C1 segment of cervical spinal cord (tissue), 14 donors: ENCODE results near the gene TCN2.
"Not testable (repeated sequence)": the region's sequence is repeated elsewhere in the genome, so short reads cannot be mapped to it uniquely, and the experiment has no call there.

Source experiments
- DNase-seq, 14 donors: peaks; one replicate each; lab custom pipeline; 2025; lab: John Stamatoyannopoulos, UW

TCN2 gene

GRCh38 chr22:30606455-30607299 lies at the start of gene TCN2:
TCN2 (plus strand) TSS chr22:30607174; CDS start chr22:30607332, 158 bp downstream.
- peak in 13 of 14 donors; percentile 12 to 78 (median 68) for DNase-seq

- no peak for DNase-seq
Measured at GRCh38 chr22:30557243-30557642, 49.7 kb upstream of the TCN2 start.

DNA sequence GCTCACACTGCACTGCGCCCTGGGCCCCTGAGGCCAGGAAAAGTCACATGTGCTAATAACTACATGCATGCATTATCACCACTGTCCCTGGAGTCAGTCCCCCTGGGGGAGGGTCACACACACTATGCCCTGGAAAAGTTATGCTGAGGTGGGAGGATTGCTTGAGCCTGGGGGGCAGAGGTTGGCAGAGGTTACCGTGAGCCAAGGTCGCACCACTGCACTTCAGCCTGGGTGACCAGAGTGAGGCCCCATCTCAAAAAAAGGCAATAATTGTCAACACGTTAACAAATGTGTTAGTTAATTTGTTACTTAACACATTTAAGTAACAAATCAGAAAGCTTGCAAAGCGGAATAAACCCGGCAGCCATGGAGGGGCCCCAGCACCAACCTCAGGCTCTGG lies 47.1 kb upstream of the TCN2 start:
- no peak for DNase-seq

DNA sequence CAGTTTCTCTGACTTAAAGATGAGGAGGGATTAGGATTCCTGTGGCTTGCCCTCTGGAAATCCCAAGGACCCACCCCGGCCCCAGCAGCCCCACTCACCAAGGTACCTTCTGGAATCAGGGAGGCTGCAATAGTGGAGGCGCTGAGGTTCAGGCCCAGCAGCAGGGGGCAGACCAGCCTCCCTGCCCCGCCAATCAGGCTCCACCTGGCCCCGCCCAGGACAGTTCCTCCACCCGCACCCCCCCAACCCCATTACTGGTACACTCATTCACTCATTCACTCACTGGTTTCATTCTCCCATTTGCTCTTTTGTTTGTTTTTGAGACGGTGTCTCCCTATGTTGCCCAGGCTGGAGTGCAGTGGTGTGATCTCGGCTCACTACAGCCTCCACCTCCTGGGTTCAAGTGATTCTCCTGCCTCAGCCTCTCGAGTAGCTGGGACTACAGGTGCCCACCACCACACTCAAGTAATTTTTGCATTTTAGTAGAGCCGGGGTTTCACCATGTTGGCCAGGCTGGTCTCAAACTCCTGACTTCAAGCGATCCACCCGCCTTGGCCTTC lies 46.3 kb upstream of the TCN2 start:
- DNase-seq, result not testable (repeated sequence)

DNA sequence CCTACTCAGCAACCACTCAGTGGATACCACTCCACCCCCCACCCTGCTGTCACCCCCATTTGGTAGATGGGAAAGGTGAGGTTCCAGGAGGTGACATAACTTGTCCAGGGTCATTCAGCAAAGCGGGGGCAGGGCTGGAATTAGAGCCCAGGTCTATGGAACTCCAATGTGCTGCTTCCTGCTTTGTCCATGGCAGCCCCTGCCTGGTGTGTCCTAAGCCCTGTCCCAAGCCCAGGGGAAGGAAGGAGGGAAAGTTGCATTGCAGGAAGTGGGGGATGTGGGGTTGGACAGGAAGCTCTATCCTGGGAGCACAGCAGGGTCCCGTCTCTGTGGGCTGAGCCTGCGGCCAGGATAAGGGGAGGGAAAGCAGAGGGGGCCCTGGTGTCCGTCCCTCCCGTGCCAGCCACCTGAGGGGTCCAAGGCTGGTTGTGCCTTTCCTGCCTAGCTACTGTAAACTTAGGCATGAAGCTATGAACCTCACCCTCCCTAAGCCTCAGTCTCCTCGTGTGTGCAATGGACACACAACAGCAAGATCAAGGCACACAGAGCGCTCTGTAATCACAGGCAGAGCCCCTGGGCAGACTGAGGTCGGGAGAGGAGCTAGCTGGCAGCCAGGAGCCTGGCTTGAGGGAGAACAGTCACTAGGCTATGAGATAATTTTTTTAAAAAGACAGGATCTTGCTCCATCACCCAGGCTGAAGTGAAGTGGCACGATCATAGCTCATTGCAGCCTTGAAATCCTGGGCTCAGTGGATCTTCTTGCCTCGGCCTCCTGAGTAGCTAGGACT lies 45.4 kb upstream of the TCN2 start:
- DNase-seq, result no peak

DNA sequence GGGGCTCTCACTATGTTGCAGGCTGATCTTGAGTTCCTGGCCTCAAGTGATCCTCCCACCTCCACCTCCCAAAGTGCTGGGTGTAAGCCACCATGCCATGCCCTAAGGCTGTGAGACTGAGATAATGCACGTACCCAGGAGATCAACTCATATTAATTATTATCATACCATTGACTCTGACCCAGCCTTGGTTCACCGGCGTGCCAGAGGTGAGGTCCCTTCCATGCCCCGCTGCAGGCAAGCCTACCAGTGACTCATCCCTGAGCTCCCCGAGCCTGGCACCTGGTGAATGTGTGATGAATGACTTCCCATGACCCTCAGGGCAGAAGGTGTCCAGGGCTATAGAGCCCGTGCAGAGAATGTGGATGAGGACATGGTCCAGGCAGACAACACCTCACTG lies 44.6 kb upstream of the TCN2 start:
- DNase-seq, result no peak

DNA sequence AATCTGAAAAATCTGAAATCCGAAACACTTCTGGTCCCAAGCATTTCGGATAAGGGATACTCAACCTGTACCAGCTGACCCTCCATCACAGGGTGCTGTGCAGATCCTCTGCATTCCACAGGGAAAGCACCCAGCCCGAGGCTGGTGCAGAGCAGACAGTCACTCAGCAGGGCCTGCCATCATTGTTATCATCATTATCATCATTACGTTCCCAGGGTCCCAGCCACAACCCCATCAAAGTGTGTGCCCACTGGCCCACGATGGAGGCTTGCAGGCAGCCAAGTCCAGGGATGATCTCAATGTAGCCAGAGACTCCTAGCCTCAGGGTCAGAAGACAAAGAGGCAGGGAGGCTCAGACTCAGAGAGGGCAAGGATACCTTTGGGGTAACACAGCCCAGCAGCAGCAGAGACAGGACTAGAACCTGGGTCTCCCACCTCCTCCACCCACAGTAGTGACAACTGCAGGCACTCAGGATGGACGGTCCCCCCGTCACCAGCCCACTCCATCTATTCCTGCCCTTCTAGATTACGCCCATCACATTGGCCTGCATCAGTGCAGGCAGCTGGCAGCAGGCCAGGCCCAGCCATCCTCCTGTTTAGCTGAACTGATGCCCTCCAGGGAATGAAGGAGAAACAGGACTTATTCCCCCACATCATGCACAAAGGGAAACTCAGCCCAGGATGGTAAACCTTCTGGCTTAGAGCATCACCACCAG lies 42.8 kb upstream of the TCN2 start:
- DNase-seq, result peak in 1 of 14 donors; percentile 31

GRCh38 chr22:30564761-30565119 lies 42.2 kb upstream of the TCN2 start:
- no peak for DNase-seq

DNA sequence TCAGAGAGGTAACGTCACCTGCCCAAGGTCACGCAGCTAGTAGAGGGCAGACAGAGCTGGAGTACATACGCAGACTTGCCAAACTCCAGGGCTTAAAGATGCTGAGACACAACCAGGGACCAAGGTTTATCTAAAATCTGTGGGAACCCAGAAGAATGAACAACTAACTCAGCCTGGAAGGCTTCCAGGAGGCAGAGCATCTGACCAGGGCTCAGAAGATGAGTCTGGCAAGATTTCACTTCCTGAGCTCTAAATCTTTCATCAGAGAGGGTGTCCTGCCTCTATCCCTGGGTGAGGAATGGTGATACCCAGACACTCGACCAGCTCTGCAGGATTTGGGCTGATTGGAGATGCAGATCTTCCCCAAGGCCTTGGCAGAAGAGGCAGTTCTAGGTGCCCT lies 41.6 kb upstream of the TCN2 start:
- peak in 1 of 14 donors; percentile 2 for DNase-seq

GRCh38 chr22:30566125-30566524 lies 40.8 kb upstream of the TCN2 start:
- no peak for DNase-seq

- DNase-seq, result not testable (repeated sequence)
Measured at GRCh38 chr22:30567277-30567676, 39.7 kb upstream of the TCN2 start.

DNA sequence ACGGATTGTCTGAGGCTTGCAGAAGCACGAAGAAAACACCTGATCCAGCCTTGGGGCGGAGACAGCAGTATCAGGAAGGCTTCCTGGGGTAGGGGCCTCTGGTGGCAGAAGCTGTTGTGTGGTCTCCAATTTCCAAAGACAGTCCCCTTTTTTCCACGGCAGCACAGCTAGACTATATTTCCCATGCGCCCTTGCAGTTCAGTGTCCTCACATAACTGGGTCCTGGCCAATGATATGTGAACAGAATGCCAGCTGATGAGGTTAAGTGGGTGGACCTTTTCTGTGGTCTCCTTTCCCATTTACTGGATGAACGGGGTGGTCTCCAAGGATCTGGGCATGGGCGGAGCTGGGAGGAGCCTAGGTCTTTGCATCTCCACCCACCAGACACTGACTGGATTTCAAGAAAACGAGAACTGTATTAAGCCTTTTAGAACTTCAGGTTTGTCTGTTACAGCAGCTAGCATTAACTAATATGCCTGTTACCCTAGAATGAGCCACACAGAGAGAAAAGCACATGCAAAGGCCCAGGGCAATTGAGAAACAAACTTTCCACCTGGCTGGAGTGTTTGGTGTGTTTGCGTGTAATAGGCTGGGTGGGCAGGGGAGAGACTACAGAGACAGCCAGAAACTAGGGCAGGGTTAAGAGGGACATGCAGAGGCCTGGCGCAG lies 38.7 kb upstream of the TCN2 start:
- no peak for DNase-seq

DNA sequence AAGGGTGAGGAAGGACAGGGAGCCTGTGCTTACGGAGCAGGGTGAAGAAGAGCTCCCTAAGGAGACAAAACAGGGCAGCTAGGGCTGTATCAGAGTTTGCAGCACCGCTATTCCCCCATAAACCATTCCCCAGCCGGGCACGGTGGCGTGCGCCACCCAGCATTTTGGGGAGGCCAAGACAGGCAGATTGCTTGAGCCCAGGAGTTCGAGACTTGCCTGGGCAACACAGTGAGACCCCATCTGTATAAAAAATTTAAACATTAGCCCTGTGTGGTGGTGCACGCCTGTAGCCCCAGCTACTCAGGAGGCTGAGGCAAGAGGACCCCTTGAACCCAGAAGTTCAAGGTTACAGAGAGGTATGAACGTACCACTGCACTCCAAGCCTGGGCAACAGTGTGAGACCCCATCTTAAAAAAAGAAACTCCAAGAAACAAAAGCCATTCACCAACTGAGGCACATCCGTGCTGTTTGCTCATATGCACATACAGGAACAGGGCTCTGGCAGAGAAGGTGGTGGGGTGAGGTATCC lies 37.2 kb upstream of the TCN2 start:
- no peak for DNase-seq

DNA sequence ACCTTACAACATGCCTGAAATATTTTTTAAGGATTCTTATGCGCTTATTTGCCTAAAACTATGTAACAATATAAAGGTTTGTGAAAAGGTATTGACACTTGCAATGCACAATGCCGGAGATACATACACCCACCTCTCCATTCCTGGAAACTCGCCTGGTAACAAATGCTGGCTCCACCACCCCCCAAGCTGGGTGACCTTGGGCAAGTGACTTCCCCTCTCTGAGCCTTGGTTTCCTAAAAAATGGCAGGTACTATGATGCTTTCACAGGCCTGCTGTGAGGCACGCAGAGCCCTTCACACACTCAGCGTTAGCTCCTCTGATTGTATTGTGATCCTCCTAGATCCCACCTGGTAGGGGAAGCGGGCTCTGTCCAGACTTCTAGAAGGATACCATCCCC lies 34.8 kb upstream of the TCN2 start:
- no peak for DNase-seq

- peak in 11 of 14 donors; percentile 11 to 74 (median 34) for DNase-seq
Measured at GRCh38 chr22:30572840-30573593, 34.0 kb upstream of the TCN2 start.

DNA sequence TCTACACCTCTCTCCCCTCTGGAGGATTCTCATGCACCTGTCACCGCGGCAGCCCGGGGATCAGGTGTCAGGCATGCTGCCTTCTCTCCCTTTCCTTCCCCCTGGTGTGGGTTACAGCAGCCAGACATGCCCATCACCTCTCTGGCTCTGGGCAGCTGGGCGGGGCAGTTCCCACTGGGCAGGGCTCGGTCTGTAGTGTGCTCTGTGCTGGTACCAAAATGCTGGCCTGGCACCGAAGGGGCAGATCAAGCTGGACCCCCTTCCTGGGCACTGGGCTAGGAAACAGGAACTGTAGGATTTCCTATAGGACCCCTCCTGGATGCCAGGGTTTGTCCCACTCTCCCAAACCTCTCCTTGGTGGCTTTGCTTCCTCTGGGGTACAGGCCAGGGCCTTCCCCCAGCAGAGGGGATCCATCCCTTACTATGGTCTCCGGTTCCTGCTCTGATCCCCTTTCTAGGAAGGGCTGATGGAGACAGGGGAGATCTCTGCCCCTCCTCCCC lies 33.3 kb upstream of the TCN2 start:
- DNase-seq, result peak in 6 of 14 donors; percentile 7 to 44 (median 40)

DNA sequence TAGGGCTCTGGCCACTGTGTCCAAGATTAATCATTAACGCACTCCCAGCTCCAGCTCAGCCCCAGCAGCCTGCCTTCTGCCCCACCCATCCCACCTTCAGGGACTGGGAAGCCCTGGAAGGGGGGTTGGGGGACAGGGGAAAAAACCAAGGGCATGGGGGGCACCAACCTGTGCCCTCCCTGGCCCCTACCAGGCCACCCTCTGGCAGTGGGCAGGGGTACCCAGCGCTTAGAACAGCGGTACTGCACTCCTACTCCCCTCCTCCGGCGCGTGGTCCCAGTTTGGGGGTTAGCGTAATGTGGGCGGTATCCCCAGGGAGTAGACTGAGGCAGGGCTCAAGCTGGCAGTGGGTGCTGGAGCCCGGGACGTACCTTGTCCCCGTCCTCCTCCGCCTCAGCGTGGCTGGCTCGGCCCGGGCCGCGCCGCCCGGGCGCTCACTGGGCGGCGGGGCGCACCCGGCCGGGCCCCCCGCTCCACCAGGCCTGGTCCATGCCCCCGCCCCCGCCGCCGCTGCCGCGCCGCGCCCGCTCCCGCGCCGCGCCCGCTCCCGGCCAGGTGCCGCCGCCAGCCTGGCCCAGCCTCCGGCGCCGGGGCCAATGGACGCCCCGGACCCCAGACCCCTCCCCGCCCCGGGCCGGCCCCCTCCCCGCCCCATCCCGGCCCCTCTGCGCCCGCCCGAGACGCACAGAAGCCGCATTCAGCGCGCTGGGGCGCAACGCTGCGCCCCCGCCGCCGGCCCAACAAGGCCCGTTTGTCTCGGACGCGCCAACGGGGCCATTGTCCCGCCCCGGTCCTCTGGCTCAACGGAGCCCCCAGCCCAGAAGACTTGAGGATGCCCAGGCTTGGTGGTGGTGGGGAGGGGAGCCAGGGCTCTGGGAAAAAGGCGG lies 32.6 kb upstream of the TCN2 start, which contains the start of gene GAL3ST1:
Gene GAL3ST1, minus strand, starts transcription at position 571 of the 887 bp plus-strand sequence. CDS start 17,273 bp downstream, outside the sequence.
- peak in 13 of 14 donors; percentile 6 to 86 (median 66) for DNase-seq

DNA sequence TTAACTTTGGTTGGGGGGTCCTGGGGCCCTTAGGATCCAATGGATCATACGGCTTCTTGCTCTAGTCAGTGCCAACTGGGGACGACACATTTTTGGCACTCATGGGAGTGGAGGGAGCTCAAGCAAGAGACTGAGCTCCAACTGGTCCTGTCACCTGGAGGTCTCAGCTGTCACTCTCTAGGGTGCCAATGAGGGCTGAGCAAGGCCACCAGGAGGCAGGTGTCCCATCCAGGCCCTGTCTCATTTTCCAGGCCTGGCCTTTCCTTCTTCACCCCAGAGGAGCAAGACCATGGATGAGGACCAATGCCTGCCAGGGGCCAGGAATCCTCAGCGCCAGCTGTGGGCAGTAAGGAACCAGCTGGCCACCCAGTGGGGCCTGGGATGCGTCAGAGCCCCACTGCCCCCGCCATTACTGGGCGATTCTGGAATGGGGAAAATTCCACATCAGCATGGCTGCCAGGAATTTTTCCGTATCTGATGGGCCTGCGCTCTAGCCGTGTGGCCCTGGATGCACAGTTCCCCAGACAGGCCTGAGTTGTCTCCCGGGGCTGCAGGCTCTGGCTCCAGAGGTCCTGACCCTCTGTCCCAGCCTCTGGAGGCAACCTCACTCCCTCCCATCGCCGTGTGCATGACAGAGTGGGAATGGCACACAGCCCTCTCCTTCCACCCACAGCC lies 31.8 kb upstream of the TCN2 start:
- DNase-seq, result peak in 8 of 14 donors; percentile 48 to 76 (median 60)
